Epithelial cell of prostate (primary cell): Measurements from ENCODE around the gene SLC7A5.
"Not testable (repeated sequence)": the region's sequence is repeated elsewhere in the genome, so short reads cannot be mapped to it uniquely, and the experiment has no call there.

ENCODE experiments used
- DNase-seq: peaks from one replicate; pipeline ENCODE4 v3.0.0-alpha.2; 2011; ENCODE audit warnings: low read depth, low spot score
- H3K27ac ChIP-seq: fragments of 450-650 bp; 2 replicates; pipeline ENCODE4 v1.5.1; 2017; ENCODE audit warnings: mild to moderate bottlenecking

SLC7A5 gene

DNA sequence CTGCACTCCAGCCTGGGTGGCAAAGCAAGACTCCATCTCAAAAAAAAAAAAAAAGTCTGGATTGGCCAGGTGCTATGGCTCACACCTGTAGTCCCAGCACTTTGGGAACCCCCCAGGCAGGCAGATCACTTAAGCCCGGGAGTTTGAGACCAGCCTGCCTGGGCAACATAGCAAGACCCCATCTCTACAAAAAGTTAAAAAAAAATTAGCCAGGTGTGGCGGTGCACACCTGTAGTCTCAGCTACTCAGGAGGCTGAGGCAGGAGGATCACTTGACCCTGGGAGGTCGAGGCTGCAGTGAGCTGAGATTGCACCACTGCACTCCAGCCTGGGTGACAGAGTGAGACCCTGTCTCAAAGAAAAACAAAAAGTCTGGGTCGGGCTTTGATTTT, 42.9 kb downstream of the SLC7A5 start:
- not testable (repeated sequence) for DNase-seq
- H3K27ac ChIP-seq, result peak overlapping the region; percentile 61

DNA sequence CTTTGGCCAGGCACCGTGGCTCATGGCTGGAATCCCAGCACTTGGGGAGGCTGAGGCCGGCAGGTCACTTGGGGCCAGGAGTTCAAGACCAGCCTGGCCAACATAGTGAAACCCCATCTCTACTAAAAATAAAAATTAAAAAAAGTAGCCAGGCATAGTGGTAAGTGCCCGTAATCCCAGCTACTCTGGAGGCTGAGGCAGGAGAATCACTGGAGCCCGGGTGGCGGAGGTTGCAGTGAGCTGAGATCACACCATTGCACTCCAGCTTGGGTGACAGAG, 43.5 kb downstream of the SLC7A5 start:
- H3K27ac ChIP-seq, result peak overlapping the region; percentile 34
- DNase-seq, result not testable (repeated sequence)

DNA sequence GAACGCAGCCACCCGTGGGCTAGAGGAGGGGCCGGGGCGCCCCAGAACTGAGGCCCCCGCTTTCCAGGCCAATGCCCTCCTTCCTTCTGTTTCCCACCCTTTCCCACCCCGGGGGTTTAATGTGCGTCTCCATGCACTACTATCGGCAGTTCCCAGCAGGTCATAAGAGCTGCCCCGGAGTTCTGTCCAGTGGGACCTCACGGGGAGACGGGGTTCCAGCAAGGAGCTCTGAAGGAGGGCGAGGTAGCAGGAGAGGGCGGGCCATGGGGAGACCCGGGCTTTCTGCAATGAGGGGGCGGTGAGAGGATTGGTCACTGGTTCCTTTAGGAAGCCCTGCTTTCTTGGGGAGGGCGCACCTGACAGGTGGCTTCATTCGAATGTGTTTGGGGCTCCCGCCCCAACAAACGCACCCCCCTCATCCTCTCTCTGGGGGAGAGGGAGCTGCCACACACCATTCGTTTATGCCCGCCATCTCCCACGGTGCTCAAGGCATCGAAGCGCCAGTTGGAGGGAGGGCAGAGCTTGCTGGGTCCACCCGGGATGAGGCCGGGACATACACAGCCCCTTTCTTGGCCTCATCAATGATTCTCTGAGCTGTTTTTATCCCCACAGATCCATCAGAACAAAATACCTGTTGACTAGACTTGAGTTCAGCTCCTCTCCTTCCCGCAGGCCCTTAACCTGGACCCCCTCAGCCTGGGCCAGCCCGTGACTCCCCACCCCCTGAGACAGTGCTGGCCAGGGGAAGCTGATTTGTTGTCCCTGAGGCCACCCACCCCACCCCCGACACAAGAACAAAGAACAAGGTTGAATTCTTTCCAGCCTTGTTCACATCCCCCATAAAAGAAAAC, 44.1 kb downstream of the SLC7A5 start:
- peak overlapping the region; percentile 67 for H3K27ac ChIP-seq
- no peak for DNase-seq

DNA sequence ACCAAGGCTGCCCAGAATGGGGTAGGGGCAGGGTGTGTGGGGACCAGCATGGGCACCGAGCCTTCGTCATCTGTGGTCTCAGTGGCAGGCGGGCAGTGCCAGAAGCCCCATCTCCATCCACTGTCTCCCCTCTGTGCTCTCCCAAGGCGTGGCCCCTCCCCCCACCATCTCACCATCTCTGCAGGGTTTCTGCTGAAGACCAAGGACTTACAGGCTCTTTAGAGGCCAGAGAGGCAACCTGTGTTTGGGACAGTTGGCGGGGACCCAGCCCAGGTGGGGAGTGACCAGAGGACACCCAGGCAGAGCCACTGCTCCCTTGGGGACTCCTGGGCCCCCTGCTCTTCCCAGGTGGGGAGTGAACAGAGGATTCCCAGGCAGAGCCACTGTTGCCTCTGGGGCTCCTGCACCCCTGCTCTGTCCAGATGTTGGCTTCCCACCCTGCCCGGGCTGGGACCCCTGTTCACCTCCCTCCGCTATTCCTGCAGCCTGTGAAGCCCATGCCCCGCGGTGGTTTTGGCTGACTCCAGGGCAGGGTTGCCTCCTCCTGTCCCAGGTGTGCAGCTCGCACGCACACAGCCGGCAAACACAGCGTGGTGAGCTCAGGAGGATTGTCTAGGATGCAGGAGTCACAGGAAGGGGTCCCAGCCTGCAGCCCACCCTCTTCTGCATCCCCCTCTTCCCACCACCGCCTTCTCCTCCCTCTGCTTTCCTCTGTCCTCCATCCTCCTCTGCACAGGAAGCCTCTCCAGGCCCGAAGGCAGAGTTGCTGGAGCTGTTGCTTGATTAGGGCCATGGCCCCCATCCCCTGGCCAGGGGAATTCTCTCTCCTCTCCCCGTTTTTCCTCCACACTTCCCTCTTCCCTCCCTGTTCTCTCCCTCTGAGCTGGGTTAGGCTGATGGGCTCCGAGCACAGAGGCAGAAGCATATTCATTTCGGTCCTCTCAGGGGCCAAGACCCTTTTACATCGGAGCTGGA, 45.0 kb downstream of the SLC7A5 start:
- peak overlapping the region; percentile 67 for H3K27ac ChIP-seq
- no peak for DNase-seq

DNA sequence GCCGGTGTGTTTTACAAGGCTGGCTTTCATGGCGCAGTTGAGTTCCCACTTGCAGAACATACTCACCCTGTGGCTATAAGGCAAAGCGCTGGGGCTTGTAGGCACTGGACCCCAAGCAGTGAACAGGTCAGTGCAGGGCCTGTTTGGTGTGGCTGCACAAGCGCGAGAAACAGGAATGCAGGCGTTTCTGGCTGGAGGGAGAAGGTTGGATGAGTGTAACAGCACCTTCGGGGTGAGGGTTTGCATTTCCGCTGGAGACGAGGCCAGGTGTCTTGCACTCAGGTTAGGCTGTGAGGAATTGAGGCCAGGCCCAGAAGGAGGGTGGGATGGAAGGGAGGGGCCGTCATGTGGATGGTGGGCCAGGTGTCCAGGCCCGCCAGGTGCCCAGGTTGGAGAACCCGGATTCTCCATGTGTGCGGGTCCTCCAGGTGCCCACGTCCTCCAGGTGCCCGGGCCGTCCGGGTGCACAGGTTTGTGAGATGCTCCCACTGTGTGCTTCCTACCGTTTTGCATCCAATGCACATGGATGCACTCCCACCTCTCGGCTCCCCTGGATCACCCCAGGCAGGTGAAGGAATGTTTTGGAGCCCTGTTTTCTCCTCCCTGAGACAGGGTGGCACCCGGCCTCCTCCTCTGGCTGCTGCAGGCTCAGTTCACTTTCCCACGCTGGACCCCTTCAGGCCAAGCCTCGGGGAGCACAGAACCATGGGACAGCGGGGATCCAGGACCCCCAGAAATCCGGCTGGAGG, 46.0 kb downstream of the SLC7A5 start:
- DNase-seq, result peak; percentile 41
- H3K27ac ChIP-seq, result peak overlapping the region; percentile 67

DNA sequence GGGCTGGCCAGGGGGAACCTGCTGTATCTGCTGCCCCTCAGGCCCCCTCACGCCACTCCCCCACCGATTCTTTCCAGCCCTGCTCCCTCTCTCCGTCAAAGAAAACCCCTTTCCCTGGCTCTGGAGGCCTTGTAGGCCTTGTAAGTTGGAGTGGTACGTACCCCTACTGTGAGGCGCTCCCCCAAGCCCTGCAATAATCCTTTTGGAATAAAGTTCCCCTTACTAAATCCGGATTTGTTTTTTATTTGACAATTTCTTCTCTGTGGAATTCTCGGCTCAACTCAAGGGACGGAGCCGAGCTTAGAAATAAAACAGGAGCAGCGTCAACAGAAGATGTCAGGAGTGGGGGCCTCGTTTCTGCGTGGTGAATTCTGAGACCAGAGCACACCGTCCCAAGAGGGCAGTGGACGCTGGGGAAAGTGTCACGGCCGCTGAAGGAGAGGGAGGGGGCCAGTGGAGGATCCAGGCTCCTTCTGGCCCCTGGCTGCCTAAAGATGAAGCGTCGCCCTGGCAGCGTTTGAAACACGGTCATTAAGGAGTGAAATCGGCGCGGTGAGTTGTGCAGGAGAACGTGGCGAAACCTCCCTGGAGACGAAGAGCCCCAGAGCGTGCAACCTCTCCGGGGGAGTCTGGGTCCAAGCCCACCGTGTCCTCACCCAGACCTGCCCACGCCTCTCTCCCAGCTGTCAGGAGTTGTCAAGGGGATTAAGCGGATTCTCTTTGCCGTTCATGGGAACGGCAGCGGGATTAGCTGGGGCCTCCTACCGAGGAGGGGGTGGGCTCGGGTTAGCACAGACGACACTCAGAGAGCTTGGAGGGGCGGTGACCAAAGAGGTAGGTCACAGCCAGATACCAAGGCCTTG, 47.0 kb downstream of the SLC7A5 start:
- no peak for DNase-seq
- peak overlapping the region; percentile 67 for H3K27ac ChIP-seq

DNA sequence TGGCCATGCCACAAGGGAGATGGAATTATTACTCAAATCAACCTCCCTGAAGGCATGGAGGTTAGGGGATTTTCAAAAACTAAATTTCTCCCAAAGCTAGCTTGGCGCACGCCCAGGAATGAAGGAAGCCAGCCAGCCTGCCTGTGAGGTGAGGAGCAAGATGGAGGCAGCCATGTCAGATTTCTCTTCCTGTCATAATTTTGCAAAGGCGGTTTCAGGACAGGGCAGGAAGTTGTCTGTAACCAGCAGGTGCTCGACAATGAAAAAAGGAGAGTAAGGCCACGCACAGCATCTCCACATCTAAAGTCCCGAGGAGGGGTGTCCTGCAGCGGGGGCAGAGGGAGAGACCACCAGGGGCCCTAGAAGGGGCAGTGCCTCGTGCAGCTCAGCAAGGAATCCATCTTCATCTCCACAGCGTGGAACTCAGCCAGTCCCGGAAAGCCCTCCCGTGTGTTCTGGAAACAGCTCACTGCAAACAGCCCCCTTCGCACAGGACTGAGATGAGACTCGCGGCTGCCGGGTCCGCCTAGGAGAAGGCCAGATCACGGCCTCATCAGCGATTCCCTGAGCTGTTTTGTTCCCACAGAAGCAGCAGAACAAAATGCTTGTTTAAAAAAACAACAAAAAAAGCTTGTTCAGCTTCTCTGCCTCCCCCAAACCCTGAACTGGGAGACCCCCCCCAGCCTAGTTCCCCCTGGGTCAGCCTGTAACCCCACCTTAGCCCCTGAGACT, 47.8 kb downstream of the SLC7A5 start:
- no peak for DNase-seq
- no peak overlapping the region for H3K27ac ChIP-seq

DNA sequence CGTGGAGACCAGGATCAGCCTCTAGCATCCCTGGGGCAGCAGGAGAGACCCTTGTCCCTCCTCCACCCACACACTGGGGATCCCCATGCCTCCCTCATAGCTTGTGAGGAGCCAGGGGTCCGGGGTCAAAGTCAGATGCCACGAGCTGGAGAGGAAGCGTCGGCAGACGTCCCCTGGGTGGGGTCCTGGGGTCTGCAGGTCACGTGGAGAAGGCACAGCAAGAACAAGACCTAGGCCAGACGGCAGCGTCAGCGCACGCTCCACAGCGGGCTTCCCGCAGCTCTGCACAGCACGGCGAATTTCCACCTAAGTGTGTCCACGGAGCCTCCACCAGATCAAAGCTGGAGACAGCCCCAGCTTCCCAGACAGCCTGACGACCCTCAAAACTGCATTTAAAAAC, 49.3 kb downstream of the SLC7A5 start:
- DNase-seq, result no peak
- no peak overlapping the region for H3K27ac ChIP-seq

DNA sequence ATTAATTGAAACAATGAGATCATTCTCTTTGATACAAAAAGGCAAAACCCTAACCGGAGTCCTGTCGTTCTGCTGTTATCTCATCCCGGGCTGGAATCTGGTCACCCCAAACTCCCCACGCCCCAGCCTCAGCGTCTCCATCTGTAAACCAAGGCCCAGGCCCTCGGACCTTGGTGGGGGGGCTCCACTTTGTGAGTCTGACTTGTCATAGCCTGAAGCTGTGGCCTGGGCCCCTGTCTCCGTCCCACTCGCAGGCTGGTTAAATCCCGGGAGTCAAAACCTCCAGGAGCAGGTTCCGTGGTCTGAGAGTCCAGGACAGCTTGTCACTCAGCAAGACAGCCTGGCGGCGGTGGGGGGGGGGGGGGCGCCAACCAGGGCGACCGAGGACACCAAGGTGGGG, 50.0 kb downstream of the SLC7A5 start:
- no peak overlapping the region for H3K27ac ChIP-seq
- no peak for DNase-seq

DNA sequence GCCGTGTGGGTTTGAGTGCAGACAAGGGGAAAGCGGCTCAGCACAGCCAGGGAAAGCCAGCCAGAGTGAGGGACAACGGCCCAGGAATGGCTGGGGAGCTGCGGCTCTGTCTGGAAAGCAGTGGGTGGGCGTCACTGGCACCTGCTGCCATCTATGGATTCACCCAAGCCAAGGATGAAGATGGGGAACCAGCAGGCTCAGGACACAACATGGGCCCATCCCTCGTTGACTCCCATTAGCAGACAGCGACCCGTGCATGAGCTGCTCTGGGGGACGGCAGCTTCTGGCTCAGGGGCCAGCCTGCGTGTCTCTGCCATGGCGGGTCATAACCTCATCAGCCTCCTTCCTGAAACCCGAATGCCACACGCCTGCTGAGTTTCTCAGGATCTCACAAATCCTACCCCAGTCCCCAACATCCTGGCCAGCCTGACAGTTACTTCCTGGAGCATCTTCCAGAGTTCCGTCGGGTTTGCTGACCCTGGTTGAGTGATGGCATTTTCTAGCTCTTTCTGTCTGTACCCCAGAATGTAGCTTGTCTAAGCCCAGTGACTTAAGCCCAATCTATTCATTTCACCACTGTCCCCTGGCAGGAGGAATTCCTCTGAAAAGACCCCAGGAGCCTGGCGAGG, 50.7 kb downstream of the SLC7A5 start:
- no peak overlapping the region for H3K27ac ChIP-seq
- DNase-seq, result no peak

DNA sequence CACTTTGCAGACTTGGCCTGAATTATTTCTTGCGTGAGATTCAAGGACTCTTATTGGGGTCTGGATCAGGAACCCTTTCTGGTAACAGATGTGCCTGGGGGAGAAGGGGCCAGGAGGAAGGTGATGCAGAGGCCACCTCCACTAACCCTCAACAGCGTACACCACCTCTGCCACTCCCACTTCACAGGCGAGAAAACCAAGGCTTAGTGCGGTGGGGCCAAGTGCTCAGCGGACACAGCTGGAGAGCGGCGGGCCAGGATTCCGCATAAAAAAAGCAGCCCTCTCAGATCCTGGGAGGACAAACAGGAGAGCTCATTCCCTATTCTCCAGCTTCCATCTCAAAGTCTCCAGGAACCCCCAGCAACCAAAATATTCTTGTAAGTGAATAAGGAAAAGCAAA, 51.4 kb downstream of the SLC7A5 start:
- DNase-seq, result no peak
- no peak overlapping the region for H3K27ac ChIP-seq

DNA sequence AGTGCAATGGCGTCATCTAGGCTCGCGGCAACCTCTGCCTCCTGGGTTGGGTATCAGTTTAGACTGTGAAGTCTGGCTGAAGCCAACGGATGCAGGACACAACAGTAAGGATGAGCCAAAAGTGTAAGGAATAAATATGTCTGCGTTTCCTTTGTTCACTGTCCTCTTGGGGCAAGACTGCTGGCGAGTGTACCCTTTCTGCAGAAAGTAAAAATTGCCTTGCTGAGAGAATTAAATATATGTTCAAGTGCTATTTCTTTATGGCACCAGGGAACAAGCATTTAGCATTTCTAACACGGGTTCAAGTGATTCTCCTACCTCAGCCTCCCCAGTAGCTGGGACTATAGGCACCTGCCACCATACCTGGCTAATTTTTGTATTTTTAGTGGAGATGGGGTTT, 51.9 kb downstream of the SLC7A5 start:
- H3K27ac ChIP-seq, DNase-seq: not testable (repeated sequence)

DNA sequence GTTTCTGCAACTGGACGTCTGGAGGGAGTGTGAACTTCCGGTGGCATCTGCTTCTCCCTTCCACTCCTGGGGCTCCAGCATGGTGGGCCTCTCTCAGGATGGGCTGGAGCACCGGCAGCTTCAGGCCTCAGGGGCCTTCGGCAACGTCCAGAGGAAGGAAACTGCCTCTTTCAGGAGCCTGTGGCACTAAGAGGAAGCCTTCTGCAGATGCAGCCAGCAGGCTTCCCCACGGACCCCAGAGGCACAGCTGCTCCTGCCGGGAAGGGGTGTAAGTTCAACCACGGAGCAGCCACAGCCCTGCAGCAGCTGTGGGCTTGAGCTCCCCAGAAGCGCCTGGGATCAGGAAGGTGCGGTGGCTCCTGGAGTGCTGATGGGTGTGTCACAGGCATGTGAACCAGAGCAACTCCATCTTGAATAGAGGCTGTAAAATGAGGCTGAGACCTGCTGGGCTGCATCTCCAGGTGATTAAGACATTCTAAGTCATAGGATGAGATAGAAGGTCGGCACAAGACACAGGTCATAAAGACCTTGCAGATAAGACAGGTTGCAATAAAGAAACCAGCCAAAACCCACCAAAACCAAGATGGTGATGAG, 52.7 kb downstream of the SLC7A5 start:
- H3K27ac ChIP-seq, result no peak overlapping the region
- DNase-seq, result no peak

DNA sequence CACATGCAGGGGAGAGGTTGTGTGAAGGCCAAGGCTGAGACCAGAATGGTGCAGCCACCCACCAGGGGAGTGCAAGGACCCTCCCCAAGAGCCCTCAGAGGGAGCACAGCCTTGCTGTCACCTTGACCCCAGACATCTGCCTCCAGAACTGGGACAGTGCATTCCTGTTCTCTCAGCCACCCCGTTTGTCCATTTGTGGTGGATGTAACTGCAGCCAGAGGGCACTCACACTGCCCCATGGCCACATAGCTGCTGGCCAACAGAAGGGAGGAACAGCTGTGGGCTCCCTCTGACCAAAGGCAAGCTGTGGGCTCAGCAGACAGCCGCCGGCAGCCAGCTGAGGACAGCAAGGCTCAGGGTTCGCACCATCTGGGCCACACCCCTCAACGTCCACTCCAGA, 53.7 kb downstream of the SLC7A5 start:
- DNase-seq, result no peak
- no peak overlapping the region for H3K27ac ChIP-seq

DNA sequence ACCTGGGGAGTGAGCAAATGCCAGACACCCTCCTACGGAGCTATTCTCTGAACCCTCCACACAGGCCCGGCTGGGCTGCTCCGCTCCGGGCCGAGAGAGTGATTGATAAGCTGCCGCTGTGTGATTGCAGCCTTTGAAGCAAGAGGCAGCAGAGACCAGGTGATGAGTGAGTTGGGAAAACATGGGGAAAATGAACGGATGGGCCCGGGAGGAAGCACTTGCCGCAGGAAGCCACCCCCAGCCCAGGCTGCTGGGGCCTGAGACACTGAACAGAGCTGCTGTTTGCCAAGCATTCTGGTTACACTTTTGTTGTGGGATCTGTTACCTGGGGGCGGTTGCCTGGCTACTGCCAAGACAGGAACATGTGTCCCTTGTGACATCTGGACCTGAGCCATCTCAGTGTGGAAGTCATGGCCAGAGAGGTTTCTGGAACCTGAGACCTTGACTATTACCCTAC, 57.1 kb downstream of the SLC7A5 start:
- no peak for DNase-seq

DNA sequence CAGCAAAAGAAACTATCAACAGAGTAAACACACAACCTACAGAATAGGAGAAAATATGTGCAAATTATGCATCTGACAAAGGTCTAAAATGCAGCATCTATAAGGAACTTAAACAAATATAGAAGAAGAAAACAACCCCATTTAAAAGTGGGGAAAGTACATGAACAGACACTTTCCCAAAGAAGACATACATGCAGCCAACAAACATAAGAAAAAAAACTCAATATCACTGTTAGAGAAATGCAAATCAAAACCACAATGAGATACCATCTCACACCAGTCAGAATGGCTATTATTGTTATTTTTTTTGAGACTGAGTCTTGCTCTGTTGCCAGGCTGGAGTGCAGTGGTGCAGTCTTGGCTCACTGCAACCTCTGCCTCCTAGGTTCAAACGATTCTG, 57.9 kb downstream of the SLC7A5 start:
- not testable (repeated sequence) for H3K27ac ChIP-seq, DNase-seq

More for the DNA sequence above, 57.1 kb downstream of the SLC7A5 start:
- H3K27ac ChIP-seq, result no peak overlapping the region

DNA sequence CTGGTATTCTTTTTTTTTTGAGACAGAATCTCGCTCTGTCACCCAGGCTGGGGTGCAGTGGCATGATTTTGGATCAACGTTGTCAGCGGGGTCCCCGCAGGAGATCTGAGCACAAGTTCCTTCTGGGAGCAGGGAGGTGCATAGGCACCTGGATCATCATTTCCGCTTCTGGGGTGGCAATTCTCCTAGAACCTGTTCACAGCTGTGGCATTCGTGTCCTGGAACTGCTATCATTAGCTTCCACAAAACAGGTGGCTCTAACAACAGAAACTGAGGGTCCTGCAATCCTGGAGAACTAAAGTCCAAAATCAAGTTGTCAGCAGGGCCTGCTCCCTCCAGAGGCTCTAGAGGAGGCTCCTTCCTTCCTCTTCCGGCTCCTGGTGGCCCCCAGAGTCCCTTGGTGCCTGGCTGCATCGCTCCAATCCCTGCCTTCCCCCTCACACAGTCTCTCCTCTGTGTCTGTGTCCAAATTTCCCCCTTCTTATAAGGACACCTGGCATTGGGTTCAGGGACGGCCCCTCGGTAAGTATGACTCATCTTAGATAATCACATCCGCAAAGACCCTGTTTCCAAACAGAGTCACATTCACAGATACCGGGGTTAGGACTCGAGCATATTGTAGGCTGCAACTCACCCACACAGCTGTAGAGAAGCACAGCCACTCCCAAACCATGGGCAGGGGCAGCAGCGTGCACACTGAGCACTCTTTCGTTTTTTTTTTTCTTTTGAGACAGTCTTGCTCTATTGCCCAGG, 60.0 kb downstream of the SLC7A5 start:
- H3K27ac ChIP-seq, result no peak overlapping the region
- DNase-seq, result no peak
